Measurements from ENCODE around the gene TP63. TPM values are rescaled to one million over a fixed set of nuclear protein-coding genes. Genes with fewer than 3 reads are reported as not detected.

TP63 gene
- total RNA-seq, 3 donors from 2014 or later = 0.54 TPM; not detected in 2

DNA sequence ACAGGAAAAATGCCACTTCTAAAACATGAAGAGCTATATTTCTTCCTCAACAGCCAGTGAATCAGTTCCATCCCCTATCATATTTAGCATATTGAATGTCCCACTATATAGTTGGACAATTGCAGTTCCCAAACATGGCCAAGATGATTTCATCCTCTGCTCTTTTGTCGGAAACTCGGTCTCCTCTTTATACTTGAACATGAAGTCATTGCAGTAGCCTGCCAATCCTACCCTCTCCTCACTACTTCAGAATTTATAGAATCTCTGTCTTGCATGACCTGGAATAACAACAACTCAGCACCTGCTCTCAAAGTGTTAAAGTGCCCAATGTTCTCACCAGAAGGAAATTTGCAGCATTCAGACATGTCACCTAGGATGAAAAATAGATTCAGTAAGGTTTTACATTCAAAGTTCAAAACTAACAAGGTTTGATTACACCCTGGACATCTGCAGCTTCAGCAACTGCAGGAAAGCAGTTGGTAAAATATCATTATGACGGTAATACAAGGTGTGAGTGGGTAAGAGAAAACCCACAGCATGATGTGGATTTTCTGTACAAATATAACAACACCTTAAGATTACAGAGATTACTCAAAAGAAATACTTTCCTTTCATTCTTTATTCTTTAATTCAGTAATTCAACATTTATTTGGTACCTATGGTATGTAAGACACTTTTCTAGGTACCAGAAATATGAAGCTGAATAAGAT is 52.5 kb downstream of the TP63 start:
- DNase-seq (no peak), ATAC-seq (no peak)
- Mint-ChIP-seq H3K4me1 (ENCODE audit: low read depth) (no peaks in the 10 kb centered on the region), H3K9me3 (peaks cover 3% of the 10 kb centered on the region), H3K4me3 (no peak overlapping the region), H3K36me3 (ENCODE audit: insufficient read depth) (no peaks in the 10 kb centered on the region), H3K27me3 (ENCODE audit: low read depth) (no peaks in the 10 kb centered on the region)

DNA sequence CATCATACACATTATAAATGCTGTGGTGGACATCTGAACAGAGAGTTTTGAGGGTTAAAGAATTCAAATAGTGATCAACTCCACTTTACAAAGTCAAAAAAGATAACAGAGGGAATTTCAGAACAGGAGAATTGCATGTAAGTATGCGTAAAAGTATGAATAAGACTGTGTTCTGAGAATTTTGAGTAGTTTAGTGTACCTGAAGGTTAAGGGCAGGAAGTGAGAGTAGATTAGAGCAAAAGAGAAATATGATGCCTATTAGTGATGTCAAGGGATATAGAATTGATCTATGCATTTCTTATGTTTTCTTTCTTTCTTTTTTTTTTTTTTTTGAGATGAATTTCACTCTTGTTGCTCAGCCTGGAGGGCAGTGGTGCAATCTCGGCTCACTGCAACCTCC is 53.1 kb downstream of the TP63 start:
- no peak overlapping the region for H3K4me3 Mint-ChIP-seq

DNA sequence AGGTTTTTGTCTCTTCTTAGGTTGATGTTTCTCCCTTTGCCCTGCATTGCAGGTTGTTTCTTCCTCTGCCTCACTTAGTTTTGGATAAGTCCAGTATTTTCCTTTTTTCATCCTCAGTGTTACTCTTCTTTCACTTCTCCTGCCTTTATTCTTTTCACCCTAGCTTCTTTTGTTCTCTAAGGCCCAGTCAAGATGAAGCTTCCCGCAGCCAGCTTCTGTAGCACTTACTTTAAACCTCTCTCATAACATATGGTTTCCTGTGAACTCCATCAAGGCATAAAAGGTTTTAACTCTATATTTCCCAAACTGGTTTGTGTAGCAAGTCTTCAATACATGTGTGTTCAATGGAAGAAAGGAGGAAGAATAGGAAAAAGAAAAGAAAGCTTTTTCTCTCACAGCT is 54.1 kb downstream of the TP63 start:
- no peaks in the 10 kb centered on the region for H3K36me3 Mint-ChIP-seq (ENCODE audit: insufficient read depth)
- no peaks in the 10 kb centered on the region for H3K9me3 Mint-ChIP-seq
- ATAC-seq = no peak
- H3K27me3 Mint-ChIP-seq (ENCODE audit: low read depth) = no peaks in the 10 kb centered on the region
- H3K4me1 Mint-ChIP-seq (ENCODE audit: low read depth) = no peaks in the 10 kb centered on the region
- no peak overlapping the region for H3K4me3 Mint-ChIP-seq
- DNase-seq = no peak

More for the DNA sequence above, 53.1 kb downstream of the TP63 start:
- no peak for ATAC-seq
- Mint-ChIP-seq H3K9me3 (no peaks in the 10 kb centered on the region), H3K27me3 (ENCODE audit: low read depth) (no peaks in the 10 kb centered on the region), H3K4me1 (ENCODE audit: low read depth) (no peaks in the 10 kb centered on the region), H3K36me3 (ENCODE audit: insufficient read depth) (no peaks in the 10 kb centered on the region)
- DNase-seq = no peak

DNA sequence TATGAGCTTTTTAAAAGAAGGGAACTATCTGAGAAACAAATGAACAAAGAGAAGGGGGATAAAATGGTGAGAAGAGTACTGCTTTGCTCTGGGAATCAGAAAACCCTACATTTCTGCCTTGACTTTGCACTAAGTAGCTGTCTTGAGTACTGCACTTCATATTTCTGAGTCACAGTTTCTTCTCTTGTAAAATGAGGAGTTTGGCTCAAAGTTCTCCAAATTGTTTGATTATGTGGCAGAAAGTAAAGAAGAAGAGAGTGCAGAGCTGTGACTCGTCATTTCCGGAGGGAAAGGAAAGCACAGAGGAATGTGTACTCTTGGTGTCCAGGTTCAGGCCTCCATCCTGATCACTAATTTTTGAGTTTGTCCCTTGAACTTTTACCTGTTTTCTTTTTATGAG is 54.7 kb downstream of the TP63 start:
- Mint-ChIP-seq H3K4me1 (ENCODE audit: low read depth) (no peaks in the 10 kb centered on the region), H3K36me3 (ENCODE audit: insufficient read depth) (no peaks in the 10 kb centered on the region), H3K27me3 (ENCODE audit: low read depth) (no peaks in the 10 kb centered on the region), H3K4me3 (no peak overlapping the region), H3K9me3 (no peaks in the 10 kb centered on the region)
- no peak for DNase-seq
- ATAC-seq = no peak

DNA sequence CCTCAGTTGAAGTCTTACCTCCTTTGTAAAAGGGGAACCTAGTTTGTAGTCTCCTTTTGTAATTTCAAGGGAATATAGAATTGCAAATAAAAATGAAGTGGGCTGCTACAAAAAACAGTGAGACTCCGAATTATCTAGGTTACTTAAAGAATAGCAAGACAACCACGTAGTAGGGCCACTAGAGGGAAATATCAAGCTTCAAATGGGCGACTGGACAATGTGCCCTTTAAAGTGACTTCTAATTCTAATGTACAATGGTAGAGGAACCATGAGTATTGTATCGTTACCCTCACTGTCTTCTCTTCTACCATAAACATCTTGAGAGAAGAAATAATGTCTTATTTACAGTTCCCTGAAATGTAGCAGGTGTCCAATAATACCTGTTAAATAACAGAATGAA is 56.3 kb downstream of the TP63 start:
- Mint-ChIP-seq H3K9me3 (no peaks in the 10 kb centered on the region), H3K36me3 (ENCODE audit: insufficient read depth) (no peaks in the 10 kb centered on the region)
- no peak for ATAC-seq

DNA sequence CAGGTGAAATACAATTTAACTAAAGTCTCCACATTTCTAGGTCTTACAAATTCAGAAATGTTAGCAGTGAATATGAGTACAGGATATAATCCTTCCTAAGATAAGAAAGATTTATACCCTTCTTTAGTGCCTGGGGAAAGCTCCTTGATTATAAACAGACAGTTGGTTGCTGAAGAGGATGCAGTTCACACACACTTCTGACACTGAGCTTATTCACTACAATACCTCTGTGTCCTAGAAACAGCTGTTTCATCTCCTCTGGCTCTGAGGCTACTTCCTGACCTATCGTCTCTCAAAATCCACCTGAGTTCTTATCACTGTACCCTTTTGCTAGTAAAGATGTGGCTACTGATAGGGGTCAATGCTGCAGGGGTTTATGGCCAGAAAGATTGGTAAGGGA is 57.1 kb downstream of the TP63 start:
- Mint-ChIP-seq H3K9me3 (no peaks in the 10 kb centered on the region), H3K36me3 (ENCODE audit: insufficient read depth) (no peaks in the 10 kb centered on the region), H3K4me3 (no peak overlapping the region), H3K4me1 (ENCODE audit: low read depth) (no peaks in the 10 kb centered on the region), H3K27me3 (ENCODE audit: low read depth) (no peaks in the 10 kb centered on the region)
- DNase-seq (no peak), ATAC-seq (no peak)

More for the DNA sequence above, 56.3 kb downstream of the TP63 start:
- H3K27me3 Mint-ChIP-seq (ENCODE audit: low read depth) = no peaks in the 10 kb centered on the region
- H3K4me3 Mint-ChIP-seq = no peak overlapping the region
- no peak for DNase-seq
- H3K4me1 Mint-ChIP-seq (ENCODE audit: low read depth) = no peaks in the 10 kb centered on the region

DNA sequence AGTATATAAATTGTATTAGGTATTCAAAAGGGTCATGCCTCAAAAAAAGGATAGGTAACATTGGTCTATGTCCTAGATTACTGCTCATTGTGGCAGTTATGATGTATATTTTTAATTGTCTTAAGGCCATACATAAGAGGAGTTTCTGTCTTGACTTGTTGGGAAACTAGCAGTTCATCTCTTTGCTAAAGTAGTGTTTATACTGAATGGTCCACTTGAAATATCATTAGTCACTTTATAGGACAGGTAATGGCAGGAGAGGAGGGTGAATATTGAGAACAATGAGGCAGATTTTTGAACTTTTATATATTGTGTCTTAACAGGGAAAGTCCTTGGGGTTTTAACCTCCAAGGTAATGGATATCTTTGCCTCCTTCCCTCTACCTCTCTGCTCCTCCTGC is 58.4 kb downstream of the TP63 start:
- Mint-ChIP-seq H3K4me3 (no peak overlapping the region), H3K36me3 (ENCODE audit: insufficient read depth) (no peaks in the 10 kb centered on the region), H3K9me3 (no peaks in the 10 kb centered on the region), H3K27me3 (ENCODE audit: low read depth) (no peaks in the 10 kb centered on the region), H3K4me1 (ENCODE audit: low read depth) (no peaks in the 10 kb centered on the region)
- ATAC-seq (no peak), DNase-seq (no peak)

DNA sequence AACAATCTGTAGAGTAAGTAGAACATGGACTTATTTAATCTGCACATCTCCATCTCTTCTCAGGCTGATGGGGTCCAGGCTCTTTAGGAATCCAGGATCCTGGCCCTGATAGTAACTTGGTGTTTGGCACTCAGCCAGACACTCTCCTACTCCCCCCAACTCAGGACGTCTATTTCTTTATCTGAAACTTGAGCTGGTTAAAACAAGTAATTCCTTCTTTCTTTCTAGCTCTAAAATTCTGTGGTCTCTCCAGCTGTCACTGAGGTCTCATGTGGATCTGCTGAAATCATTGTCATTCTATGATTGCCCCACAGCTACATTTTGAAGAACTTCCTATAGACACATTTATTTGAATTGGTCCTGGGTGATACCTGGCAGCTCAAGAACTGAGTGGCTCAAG is 59.0 kb downstream of the TP63 start:
- H3K4me1 Mint-ChIP-seq (ENCODE audit: low read depth) = no peaks in the 10 kb centered on the region
- DNase-seq = no peak
- H3K27me3 Mint-ChIP-seq (ENCODE audit: low read depth) = peaks cover 2% of the 10 kb centered on the region
- ATAC-seq = no peak
- H3K4me3 Mint-ChIP-seq = no peak overlapping the region
- H3K36me3 Mint-ChIP-seq (ENCODE audit: insufficient read depth) = no peaks in the 10 kb centered on the region
- no peaks in the 10 kb centered on the region for H3K9me3 Mint-ChIP-seq

DNA sequence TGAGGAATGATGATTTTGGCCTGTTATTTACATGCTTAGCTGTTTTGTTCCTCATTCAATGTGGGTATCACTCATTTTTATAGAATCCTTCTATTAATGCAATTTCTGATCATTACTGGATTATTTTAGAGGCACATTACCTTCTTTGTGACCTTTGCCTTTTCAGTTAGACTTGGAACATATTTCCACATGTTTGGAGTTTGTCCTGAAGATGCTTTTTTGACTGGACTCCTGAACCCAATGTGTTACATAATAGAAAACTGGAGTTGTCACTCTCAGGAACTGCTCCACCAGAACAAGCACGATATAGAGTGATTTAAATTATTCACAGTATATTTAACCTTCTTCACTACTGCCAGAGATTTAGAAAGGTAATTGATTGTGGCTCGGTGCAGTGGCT is 59.5 kb downstream of the TP63 start:
- H3K36me3 Mint-ChIP-seq (ENCODE audit: insufficient read depth) = no peaks in the 10 kb centered on the region
- DNase-seq (no peak), ATAC-seq (no peak)
- no peak overlapping the region for H3K4me3 Mint-ChIP-seq
- no peaks in the 10 kb centered on the region for H3K4me1 Mint-ChIP-seq (ENCODE audit: low read depth)
- H3K9me3 Mint-ChIP-seq = no peaks in the 10 kb centered on the region
- H3K27me3 Mint-ChIP-seq (ENCODE audit: low read depth) = peaks cover 2% of the 10 kb centered on the region

DNA sequence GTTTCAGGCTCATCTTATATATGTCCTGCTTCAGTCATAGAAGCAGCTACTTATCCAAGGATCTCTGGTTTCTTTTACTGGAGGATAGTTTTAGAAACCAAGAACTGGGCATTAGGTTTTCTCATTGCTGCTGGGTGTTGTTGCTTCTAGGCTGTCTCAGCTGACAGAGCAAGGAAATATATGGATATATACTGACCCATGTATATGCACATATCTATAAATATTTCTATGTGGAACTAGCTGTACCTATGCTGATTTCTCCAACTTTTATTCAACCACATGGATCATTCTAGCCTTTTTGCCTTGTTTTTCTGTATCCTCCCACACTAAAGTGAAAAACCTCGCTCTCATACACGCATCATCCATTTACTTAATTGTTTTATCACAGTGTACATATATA is 64.2 kb downstream of the TP63 start:
- DNase-seq = no peak
- Mint-ChIP-seq H3K27me3 (ENCODE audit: low read depth) (peaks cover 2% of the 10 kb centered on the region), H3K4me1 (ENCODE audit: low read depth) (no peaks in the 10 kb centered on the region), H3K4me3 (no peak overlapping the region), H3K9me3 (no peaks in the 10 kb centered on the region), H3K36me3 (ENCODE audit: insufficient read depth) (no peaks in the 10 kb centered on the region)
- ATAC-seq = no peak

DNA sequence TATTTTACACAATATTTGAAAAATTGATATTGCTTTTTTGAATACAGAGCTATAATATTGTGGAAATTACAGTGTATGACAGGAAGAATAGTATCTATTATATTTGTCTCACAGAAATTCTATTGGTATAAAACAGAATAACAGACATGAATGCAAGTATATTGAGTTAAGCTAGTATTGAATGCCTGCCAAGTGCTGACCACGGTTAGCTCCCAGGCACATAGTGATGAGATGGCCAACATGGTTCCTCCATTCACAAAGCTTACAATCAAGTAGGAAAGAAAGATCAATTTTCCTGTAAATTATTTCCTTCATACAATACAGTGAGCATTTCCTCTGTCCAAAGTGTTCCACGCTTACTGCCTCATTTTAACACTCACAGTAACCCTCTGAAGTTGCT is 67.6 kb downstream of the TP63 start:
- H3K4me3 Mint-ChIP-seq = no peak overlapping the region
- H3K36me3 Mint-ChIP-seq (ENCODE audit: insufficient read depth) = no peaks in the 10 kb centered on the region
- H3K4me1 Mint-ChIP-seq (ENCODE audit: low read depth) = no peaks in the 10 kb centered on the region
- no peaks in the 10 kb centered on the region for H3K9me3 Mint-ChIP-seq
- DNase-seq = no peak
- ATAC-seq = no peak
- H3K27me3 Mint-ChIP-seq (ENCODE audit: low read depth) = peaks cover 2% of the 10 kb centered on the region

DNA sequence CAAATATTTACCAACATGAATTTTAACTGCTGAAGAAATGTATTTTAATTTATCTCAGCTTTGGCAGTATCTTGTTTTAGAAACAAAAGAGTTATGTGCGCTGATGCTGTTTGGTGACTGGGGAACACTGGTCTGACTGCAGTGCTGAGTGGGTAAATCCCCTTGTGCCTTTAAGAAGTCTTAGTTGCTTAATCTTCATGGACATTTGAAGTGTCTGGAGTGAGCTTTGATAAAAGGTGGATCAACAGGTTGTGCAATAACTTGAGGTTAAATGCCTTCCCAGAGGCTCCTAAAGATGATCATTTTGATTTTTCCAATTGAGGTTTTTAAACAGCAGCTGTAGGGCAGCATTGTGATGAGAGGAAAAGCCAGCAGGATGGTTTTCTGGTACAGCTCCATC is 68.7 kb downstream of the TP63 start:
- Mint-ChIP-seq H3K4me3 (no peak overlapping the region), H3K27me3 (ENCODE audit: low read depth) (peaks cover 2% of the 10 kb centered on the region)
- DNase-seq = no peak

DNA sequence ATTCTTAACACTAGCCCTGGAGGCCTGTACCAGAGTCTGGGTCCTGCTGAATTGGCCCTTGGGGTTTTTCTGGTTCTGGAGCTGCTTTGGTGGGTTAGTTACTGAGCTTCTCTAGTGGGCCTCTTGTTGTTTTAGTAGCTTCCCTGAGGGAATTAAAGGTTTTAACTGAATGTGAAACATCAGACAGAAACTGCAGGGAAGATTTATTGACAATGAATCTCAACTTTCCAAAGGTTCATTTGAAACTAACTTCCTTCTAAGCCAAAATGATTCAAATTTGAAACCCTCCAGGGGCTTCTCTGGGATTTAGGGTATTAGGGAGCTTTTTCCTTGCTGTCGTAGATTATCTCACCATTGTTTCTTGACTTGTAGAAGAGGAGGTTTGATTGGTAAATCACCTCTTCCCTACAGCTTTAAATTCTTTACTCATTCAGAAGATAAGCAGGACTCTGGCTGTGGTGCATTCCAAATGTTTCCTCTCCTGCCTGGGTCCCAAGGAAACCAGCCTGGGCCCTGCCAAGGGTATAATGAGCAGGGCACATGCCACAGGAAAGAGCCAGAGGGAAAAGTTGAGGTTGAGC is 71.0 kb downstream of the TP63 start:
- Mint-ChIP-seq H3K27me3 (ENCODE audit: low read depth) (no peaks in the 10 kb centered on the region), H3K36me3 (ENCODE audit: insufficient read depth) (no peaks in the 10 kb centered on the region), H3K9me3 (no peaks in the 10 kb centered on the region), H3K4me1 (ENCODE audit: low read depth) (no peaks in the 10 kb centered on the region), H3K4me3 (no peak overlapping the region)
- ATAC-seq = no peak
- DNase-seq = no peak

More for the DNA sequence above, 68.7 kb downstream of the TP63 start:
- Mint-ChIP-seq H3K4me1 (ENCODE audit: low read depth) (no peaks in the 10 kb centered on the region), H3K36me3 (ENCODE audit: insufficient read depth) (no peaks in the 10 kb centered on the region), H3K9me3 (no peaks in the 10 kb centered on the region)
- ATAC-seq = no peak

DNA sequence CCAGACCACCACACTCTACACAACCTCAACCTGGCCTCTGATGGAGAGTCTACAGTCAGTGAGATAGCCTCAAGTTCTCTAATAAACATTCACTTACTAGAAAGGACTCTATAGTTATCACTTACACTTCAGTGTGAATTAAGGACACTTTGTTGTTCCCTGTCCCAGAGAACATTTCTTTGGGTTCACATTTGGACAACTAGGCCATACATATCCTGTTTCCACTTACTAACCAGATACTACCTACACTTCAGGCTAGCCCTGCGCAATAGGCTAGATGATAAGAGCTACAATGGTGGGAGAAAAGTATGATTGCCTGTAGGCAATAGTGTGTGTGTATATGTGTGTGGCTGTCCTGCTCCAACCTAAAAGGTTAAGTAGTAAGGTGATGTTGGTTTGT is 72.7 kb downstream of the TP63 start:
- no peak for DNase-seq
- Mint-ChIP-seq H3K4me3 (no peak overlapping the region), H3K27me3 (ENCODE audit: low read depth) (no peaks in the 10 kb centered on the region)

DNA sequence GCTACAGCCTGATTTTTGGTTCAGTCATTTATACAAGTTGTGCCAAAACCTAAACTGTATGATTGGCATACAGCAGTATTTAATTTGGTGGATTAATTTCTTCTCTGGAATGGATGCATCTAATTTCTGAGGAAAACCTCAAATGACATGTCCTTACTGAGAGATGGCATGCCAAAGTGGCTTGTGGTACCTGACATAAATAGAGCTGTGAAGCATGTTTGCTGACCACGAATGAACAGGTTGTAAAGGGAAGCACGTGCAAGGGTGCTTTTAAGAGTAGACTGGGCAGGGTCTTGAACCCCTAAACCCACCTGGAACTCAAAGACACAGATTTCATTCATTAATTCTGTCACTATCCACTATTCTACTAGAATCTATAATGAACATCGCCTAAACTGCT is 77.2 kb downstream of the TP63 start:
- peaks cover 7% of the 10 kb centered on the region for H3K9me3 Mint-ChIP-seq
- no peaks in the 10 kb centered on the region for H3K36me3 Mint-ChIP-seq (ENCODE audit: insufficient read depth)
- H3K4me1 Mint-ChIP-seq (ENCODE audit: low read depth) = no peaks in the 10 kb centered on the region
- ATAC-seq = no peak
- H3K4me3 Mint-ChIP-seq = no peak overlapping the region
- no peaks in the 10 kb centered on the region for H3K27me3 Mint-ChIP-seq (ENCODE audit: low read depth)
- DNase-seq = no peak

More for the DNA sequence above, 72.7 kb downstream of the TP63 start:
- H3K4me1 Mint-ChIP-seq (ENCODE audit: low read depth) = no peaks in the 10 kb centered on the region
- H3K9me3 Mint-ChIP-seq = no peaks in the 10 kb centered on the region
- H3K36me3 Mint-ChIP-seq (ENCODE audit: insufficient read depth) = no peaks in the 10 kb centered on the region
- no peak for ATAC-seq

All from activated T-cell treated with anti-CD3 and anti-CD28 coated beads, Interleukin-2, amount 50 U/mL, for 4 hours (primary cell).